Retinal pigment epithelial cell (primary cell): ENCODE results near the gene GRIN2A.

Source experiments
- DNase-seq: peaks from one replicate; pipeline ENCODE4 v3.0.0-alpha.2; 2010; ENCODE audit warnings: low read depth
- H3K4me3 ChIP-seq: 2 replicates; pipeline ENCODE4 v1.5.1; 2011; ENCODE audit warnings: mild to moderate bottlenecking, low read length, control low read depth, moderate library complexity
- CTCF ChIP-seq: conservative IDR thresholded peaks from 2 replicates; pipeline ENCODE4 v1.5.1; 2011; ENCODE audit warnings: low read depth, low read length, control low read depth, inconsistent platforms

Gene GRIN2A

GRCh38 chr16:9773289-9773688 lies 408.9 kb downstream of the GRIN2A start:
- DNase-seq, result no peak
- H3K4me3 ChIP-seq, result no peak overlapping the region
- TF ChIP-seq CTCF, result no peak

GRCh38 chr16:9772526-9773225 lies 409.6 kb downstream of the GRIN2A start:
- no peak for DNase-seq
- H3K4me3 ChIP-seq, result no peak overlapping the region
- TF ChIP-seq CTCF, result no peak

GRCh38 chr16:9766891-9767290 lies 415.3 kb downstream of the GRIN2A start:
- H3K4me3 ChIP-seq, result no peak overlapping the region
- no peak for DNase-seq
- TF ChIP-seq CTCF, result no peak

GRCh38 chr16:9763505-9763904 lies 418.7 kb downstream of the GRIN2A start:
- no peak for DNase-seq
- no peak for TF ChIP-seq CTCF
- H3K4me3 ChIP-seq, result no peak overlapping the region

- TF ChIP-seq CTCF, result no peak
- DNase-seq, result no peak
- H3K4me3 ChIP-seq, result no peak overlapping the region
Measured at GRCh38 chr16:9761870-9762269, 420.4 kb downstream of the GRIN2A start.

GRCh38 chr16:9757687-9758086 lies 424.5 kb downstream of the GRIN2A start:
- no peak overlapping the region for H3K4me3 ChIP-seq
- no peak for TF ChIP-seq CTCF
- no peak for DNase-seq

- no peak for DNase-seq
- H3K4me3 ChIP-seq, result no peak overlapping the region
- TF ChIP-seq CTCF, result no peak
Measured at GRCh38 chr16:9756434-9756833, 425.8 kb downstream of the GRIN2A start.
